ENCODE measurements around the gene OR6S1. TPM values are rescaled to one million over a fixed set of nuclear protein-coding genes. Genes with fewer than 3 reads are reported as not detected.

OR6S1 gene
- polyA plus RNA-seq, 1 donor (not counting 4 experiments of a cell fraction or from before 2014, with no cell fraction given): not detected

- H3K4me1 ChIP-seq (ENCODE audit: control insufficient read depth, extremely low read depth, insufficient read depth, low read length): peaks cover 9% of the 10 kb centered on the region
- H3K36me3 ChIP-seq (ENCODE audit: control insufficient read depth in 2 of 2, extremely low read depth in 1 of 2, insufficient read depth in 2 of 2, low read length in 2 of 2): no peaks in the 10 kb centered on the region
- H3K4me2 ChIP-seq (ENCODE audit: control insufficient read depth, extremely low read depth, insufficient read depth, low read depth, low read length): no peak within 1 kb of the TSS
- no peak within 1 kb of the TSS for H3K27ac ChIP-seq (ENCODE audit: control insufficient read depth, insufficient read depth, low read length)
- dilution Hi-C loops (cut with MboI; ENCODE audit: extremely low pct_ligation_motif_present, low sequenced_read_pairs): no loop called here
- FAIRE-seq (no peak), DNase-seq (ENCODE audit: low read depth, low spot score) (no peak)
- no peaks in the 10 kb centered on the region for H4K20me1 ChIP-seq (ENCODE audit: control insufficient read depth, extremely low read depth, insufficient read depth, low read length)
- H3K4me3 ChIP-seq (ENCODE audit: control insufficient read depth in 2 of 3, extremely low read depth in 1 of 3, insufficient read depth in 2 of 3, low read depth in 1 of 3, low read length in 3 of 3): no peak within 1 kb of the TSS
- no peak for TF ChIP-seq EZH2 (IDR thresholded peaks at IDR 0.05; ENCODE audit: low read length)
- TF ChIP-seq, protein P1, sequence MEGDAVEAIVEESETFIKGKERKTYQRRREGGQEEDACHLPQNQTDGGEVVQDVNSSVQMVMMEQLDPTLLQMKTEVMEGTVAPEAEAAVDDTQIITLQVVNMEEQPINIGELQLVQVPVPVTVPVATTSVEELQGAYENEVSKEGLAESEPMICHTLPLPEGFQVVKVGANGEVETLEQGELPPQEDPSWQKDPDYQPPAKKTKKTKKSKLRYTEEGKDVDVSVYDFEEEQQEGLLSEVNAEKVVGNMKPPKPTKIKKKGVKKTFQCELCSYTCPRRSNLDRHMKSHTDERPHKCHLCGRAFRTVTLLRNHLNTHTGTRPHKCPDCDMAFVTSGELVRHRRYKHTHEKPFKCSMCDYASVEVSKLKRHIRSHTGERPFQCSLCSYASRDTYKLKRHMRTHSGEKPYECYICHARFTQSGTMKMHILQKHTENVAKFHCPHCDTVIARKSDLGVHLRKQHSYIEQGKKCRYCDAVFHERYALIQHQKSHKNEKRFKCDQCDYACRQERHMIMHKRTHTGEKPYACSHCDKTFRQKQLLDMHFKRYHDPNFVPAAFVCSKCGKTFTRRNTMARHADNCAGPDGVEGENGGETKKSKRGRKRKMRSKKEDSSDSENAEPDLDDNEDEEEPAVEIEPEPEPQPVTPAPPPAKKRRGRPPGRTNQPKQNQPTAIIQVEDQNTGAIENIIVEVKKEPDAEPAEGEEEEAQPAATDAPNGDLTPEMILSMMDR (optimal IDR thresholded peaks at IDR 0.05 in 1 of 3, IDR thresholded peaks at IDR 0.05 in 1 of 3, conservative IDR thresholded peaks at IDR 0.05 in 1 of 3; ENCODE audit: extremely low read depth in 1 of 3, insufficient read depth in 2 of 3, low read length in 3 of 3): no peak
- no peaks in the 10 kb centered on the region for H3K79me2 ChIP-seq (ENCODE audit: control insufficient read depth, insufficient read depth, low read length)
- no peaks in the 10 kb centered on the region for H3K9me3 ChIP-seq (ENCODE audit: control insufficient read depth, low read depth, low read length)
- H3K9me1 ChIP-seq (ENCODE audit: control insufficient read depth, extremely low read depth, insufficient read depth, low read length): no peaks in the 10 kb centered on the region
- no peak within 1 kb of the TSS for H3K9ac ChIP-seq (ENCODE audit: control insufficient read depth, extremely low read depth, insufficient read depth, low read length)
- H3K27me3 ChIP-seq (ENCODE audit: control insufficient read depth, extremely low read depth, insufficient read depth, low read length): no peaks in the 10 kb centered on the region
- no peak within 1 kb of the TSS for H2AFZ ChIP-seq (ENCODE audit: control insufficient read depth, low read length)
These were observed 46.8 kb upstream of the OR6S1 start, which contains the start of gene ANG for GRCh38 chr14:20688167-20688839. TSS of gene ANG (plus strand) at chr14:20688764. CDS start at chr14:20693565, 4,801 bp downstream.

GRCh38 chr14:20687362-20688166 is 46.1 kb upstream of the OR6S1 start:
- no peak overlapping the region for H3K9ac ChIP-seq (ENCODE audit: control insufficient read depth, extremely low read depth, insufficient read depth, low read length)
- H2AFZ ChIP-seq (ENCODE audit: control insufficient read depth, low read length): no peak overlapping the region
- dilution Hi-C loops (cut with MboI; ENCODE audit: extremely low pct_ligation_motif_present, low sequenced_read_pairs): no loop called here
- peaks cover 9% of the 10 kb centered on the region for H3K4me1 ChIP-seq (ENCODE audit: control insufficient read depth, extremely low read depth, insufficient read depth, low read length)
- no peaks in the 10 kb centered on the region for H4K20me1 ChIP-seq (ENCODE audit: control insufficient read depth, extremely low read depth, insufficient read depth, low read length)
- FAIRE-seq (no peak), DNase-seq (ENCODE audit: low read depth, low spot score) (no peak)
- no peaks in the 10 kb centered on the region for H3K79me2 ChIP-seq (ENCODE audit: control insufficient read depth, insufficient read depth, low read length)
- H3K4me3 ChIP-seq (ENCODE audit: control insufficient read depth in 2 of 3, extremely low read depth in 1 of 3, insufficient read depth in 2 of 3, low read depth in 1 of 3, low read length in 3 of 3): no peak overlapping the region
- no peak overlapping the region for H3K27ac ChIP-seq (ENCODE audit: control insufficient read depth, insufficient read depth, low read length)
- H3K36me3 ChIP-seq (ENCODE audit: control insufficient read depth in 2 of 2, extremely low read depth in 1 of 2, insufficient read depth in 2 of 2, low read length in 2 of 2): no peaks in the 10 kb centered on the region
- no peak overlapping the region for H3K4me2 ChIP-seq (ENCODE audit: control insufficient read depth, extremely low read depth, insufficient read depth, low read depth, low read length)
- TF ChIP-seq EZH2 (IDR thresholded peaks at IDR 0.05; ENCODE audit: low read length): no peak
- TF ChIP-seq, protein P1 (optimal IDR thresholded peaks at IDR 0.05 in 1 of 3, IDR thresholded peaks at IDR 0.05 in 1 of 3, conservative IDR thresholded peaks at IDR 0.05 in 1 of 3; ENCODE audit: extremely low read depth in 1 of 3, insufficient read depth in 2 of 3, low read length in 3 of 3): no peak
- H3K9me1 ChIP-seq (ENCODE audit: control insufficient read depth, extremely low read depth, insufficient read depth, low read length): no peaks in the 10 kb centered on the region
- no peaks in the 10 kb centered on the region for H3K27me3 ChIP-seq (ENCODE audit: control insufficient read depth, extremely low read depth, insufficient read depth, low read length)
- no peaks in the 10 kb centered on the region for H3K9me3 ChIP-seq (ENCODE audit: control insufficient read depth, low read depth, low read length)

Measured in keratinocyte (primary cell).